Body of pancreas (tissue), 4 donors: ENCODE results near the gene DAPK3. TPM values are rescaled to one million over a fixed set of nuclear protein-coding genes. Genes with fewer than 3 reads are reported as not detected.
"Not testable (repeated sequence)": the region's sequence is repeated elsewhere in the genome, so short reads cannot be mapped to it uniquely, and the experiment has no call there.

Source experiments
- ATAC-seq: fragments of 150-250 bp; one replicate; pipeline ENCODE4 v1.9.1; 2016
- DNase-seq, 4 donors: peaks; one replicate each; pipeline ENCODE4 v3.0.0-alpha.2; 2019
- H3K27ac ChIP-seq, 4 donors: fragments of 200-600 bp; sonication (generic); 1 replicate in 3 of 4; 2 replicates in 1 of 4; pipeline versions ENCODE4 v1.5.1 to v1.6.1; 2016 to 2019; ENCODE audit warnings: mild to moderate bottlenecking in 1 of 4, mixed read lengths in 1 of 4, moderate library complexity in 1 of 4
- H3K27me3 ChIP-seq, 2 donors: fragments of 200-600 bp; sonication (generic); one replicate each; pipeline ENCODE4 v1.6.0; 2016; ENCODE audit warnings: mild to moderate bottlenecking in 1 of 2
- H3K36me3 ChIP-seq, 2 donors: fragments of 200-600 bp; sonication (generic); replicated peaks in 1 of 2; 2 replicates each; pipeline ENCODE4 v1.5.1; 2016; ENCODE audit warnings: low read depth in 2 of 2; ENCODE audit not compliant: insufficient read depth in 1 of 2
- H3K4me1 ChIP-seq: fragments of 200-600 bp; sonication (generic); one replicate; pipeline ENCODE4 v1.6.0; 2016
- H3K4me3 ChIP-seq, 2 donors: fragments of 200-600 bp; sonication (generic); 1 replicate in 1 of 2; 2 replicates in 1 of 2; pipeline ENCODE4 v1.5.1; 2016 to 2019
- H3K9me3 ChIP-seq, 3 donors: fragments of 200-600 bp; sonication (generic); 1 replicate in 2 of 3; 2 replicates in 1 of 3; pipeline ENCODE4 v1.5.1; 2016
- POLR2A ChIP-seq, 3 donors: fragments of 450-650 bp; IDR thresholded peaks; one replicate each; pipeline ENCODE4 v1.6.1; 2016; ENCODE audit warnings: antibody characterized with exemption in 3 of 3, mild to moderate bottlenecking in 2 of 3
- WGBS, 2 donors: methylation state at CpG; one replicate each; pipeline ENCODE4 v1.1.5; 2017; 5-methylcytosine and 5-hydroxymethylcytosine counted together
- intact Hi-C: fragments of 100-400 bp; cut with DNase I; formaldehyde crosslinking; loops from one replicate; pipeline ENCODE4 v1.15.1; 2023
- total RNA-seq, 2 donors: library from RNA; depleted of rRNA; stranded (reverse); fragments of >200 nt; gene quantifications; one replicate each; pipeline ENCODE4 v1.1.0, GENCODE V29; 2016
- TF ChIP-seq, protein P1 (sequence below), 7 experiments: fragments of 450-650 bp in 4 of 7; fragments of 200-600 bp in 3 of 7; sonication (generic) in 3 of 7; IDR thresholded peaks; one replicate each; pipeline ENCODE4 v1.5.1; 2016 to 2019; ENCODE audit warnings: antibody characterized with exemption in 7 of 7

DAPK3 gene
- total RNA-seq, 2 donors from 2014 or later = 44.5 to 47.7 TPM

DNA sequence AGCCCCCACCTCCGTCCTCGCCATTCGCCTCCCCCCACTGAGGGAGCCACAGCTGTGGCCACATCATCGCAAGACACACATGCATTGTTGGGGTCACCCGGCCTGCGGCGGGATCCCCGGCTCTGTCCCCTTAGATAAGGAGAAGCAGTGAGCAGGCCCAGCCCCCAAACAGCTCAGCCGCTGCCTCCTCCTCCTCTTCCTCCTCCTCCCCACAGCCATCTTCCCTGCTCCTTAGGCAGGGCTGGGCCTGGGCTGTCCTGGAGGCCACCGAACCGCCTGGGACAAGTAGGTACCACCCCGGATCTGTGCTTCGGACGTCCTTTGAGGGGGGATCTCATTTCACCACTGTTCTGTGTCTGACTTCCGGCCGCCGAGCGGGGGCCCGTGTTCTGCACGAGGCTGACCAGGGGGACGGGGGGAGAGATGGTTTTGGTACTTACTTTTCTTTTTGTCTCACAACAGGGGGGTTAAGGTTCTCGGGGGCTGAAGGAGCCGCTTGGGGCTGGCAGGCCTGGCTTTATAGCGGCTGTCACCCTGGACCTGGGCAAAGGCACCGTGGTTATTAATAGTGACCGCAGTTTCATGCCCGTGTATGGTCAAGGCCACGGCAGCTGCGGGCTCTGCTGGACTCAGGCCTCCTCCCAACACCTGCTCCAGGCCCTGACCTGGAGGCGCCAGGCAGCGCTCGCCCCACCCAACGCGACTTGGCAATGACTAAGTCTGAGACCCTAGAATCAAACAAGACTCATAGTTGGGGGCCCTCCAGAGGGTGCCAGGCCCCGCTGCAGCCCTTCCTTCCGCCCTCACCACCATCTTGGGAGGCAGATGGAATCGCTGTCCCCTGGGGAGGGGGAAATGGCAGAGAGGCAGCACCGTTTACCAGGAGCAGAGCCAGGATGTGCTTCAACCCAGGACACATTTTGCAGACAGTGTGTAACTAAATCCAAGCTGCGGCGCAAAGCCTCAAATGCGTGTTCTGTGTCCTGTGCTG lies 19.7 kb downstream of the DAPK3 start:
- no peak overlapping the region for H3K4me3 ChIP-seq
- no peaks in the 10 kb centered on the region for H3K9me3 ChIP-seq
- TF ChIP-seq, protein P1, sequence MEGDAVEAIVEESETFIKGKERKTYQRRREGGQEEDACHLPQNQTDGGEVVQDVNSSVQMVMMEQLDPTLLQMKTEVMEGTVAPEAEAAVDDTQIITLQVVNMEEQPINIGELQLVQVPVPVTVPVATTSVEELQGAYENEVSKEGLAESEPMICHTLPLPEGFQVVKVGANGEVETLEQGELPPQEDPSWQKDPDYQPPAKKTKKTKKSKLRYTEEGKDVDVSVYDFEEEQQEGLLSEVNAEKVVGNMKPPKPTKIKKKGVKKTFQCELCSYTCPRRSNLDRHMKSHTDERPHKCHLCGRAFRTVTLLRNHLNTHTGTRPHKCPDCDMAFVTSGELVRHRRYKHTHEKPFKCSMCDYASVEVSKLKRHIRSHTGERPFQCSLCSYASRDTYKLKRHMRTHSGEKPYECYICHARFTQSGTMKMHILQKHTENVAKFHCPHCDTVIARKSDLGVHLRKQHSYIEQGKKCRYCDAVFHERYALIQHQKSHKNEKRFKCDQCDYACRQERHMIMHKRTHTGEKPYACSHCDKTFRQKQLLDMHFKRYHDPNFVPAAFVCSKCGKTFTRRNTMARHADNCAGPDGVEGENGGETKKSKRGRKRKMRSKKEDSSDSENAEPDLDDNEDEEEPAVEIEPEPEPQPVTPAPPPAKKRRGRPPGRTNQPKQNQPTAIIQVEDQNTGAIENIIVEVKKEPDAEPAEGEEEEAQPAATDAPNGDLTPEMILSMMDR (IDR thresholded peaks at IDR 0.05) = no peak
- no peak for TF ChIP-seq POLR2A (IDR thresholded peaks at IDR 0.05)
- H3K27ac ChIP-seq = peak overlapping the region in 1 of 4 donors; percentile 0
- ATAC-seq (peak; percentile 38), DNase-seq (peak in 3 of 4 donors; percentile 31 to 55 (median 49))
- intact Hi-C loops = no loop called here
- 34 to 36% methylated on average over 25 to 41 of the region's 41 CpGs for whole genome bisulfite sequencing, 2 donors
- H3K4me1 ChIP-seq = peaks cover 22% of the 10 kb centered on the region
- H3K36me3 ChIP-seq = no peaks in the 10 kb centered on the region
- no peaks in the 10 kb centered on the region for H3K27me3 ChIP-seq

DNA sequence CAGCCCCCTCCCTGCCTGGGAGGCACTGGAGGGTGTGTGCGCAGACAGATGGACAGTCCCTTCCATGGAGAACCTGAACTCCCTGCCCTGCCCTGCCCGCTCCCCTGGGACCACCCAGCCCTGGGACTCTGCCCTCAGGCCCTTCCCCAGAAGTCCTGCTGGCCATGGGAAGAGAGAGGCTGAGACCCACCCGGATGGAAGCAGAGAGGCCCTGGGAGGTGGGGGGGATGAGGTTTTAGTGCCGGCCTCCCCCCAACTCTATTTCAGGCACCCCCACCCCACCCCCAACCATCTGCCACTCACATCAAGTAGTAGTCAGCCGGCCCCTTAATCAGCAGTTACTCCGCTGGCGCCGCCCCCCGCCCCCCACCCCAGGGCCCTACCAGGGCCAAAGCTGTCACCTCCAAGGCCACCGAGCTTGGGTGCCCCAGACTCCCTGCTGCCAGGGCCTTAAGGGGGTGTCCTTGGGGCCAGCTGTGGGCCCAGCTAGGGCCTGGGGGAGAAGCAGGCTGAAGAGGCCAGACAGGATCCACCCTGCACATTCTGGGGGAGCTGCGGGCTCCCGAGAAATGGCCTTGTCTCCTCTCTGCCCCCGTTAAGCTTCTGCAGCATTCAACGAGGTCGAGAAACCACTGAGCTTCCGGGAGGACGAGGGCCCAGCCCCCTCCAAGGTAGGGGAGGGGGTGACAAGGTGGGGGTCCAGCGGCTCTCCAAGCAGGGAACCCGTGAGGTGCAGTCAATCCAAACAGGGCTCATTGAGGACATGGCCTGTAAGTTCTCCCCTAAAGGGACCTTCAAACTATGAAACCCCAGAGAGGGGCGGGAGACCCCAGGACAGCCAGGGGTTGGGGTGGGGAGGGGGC lies 20.7 kb downstream of the DAPK3 start:
- Histone ChIP-seq H3K36me3 (no peaks in the 10 kb centered on the region), H3K4me3 (no peak overlapping the region), H3K27me3 (no peaks in the 10 kb centered on the region), H3K4me1 (peaks cover 22% of the 10 kb centered on the region), H3K27ac (no peak overlapping the region), H3K9me3 (no peaks in the 10 kb centered on the region)
- TF ChIP-seq, protein P1 (IDR thresholded peaks at IDR 0.05) = no peak
- TF ChIP-seq POLR2A (IDR thresholded peaks at IDR 0.05) = no peak
- intact Hi-C loops = no loop called here
- DNase-seq (no peak), ATAC-seq (no peak)
- 30 to 34% methylated on average over 5 to 20 of the region's 20 CpGs for WGBS, 2 donors

- no peak overlapping the region for H3K27ac ChIP-seq
- no peak for ATAC-seq
- H3K27me3 ChIP-seq = no peaks in the 10 kb centered on the region
- no peaks in the 10 kb centered on the region for H3K36me3 ChIP-seq
- no peak for DNase-seq
- TF ChIP-seq, protein P1 (IDR thresholded peaks at IDR 0.05) = no peak
- TF ChIP-seq POLR2A (IDR thresholded peaks at IDR 0.05) = no peak
- no peak overlapping the region for H3K4me3 ChIP-seq
- H3K4me1 ChIP-seq = peaks cover 22% of the 10 kb centered on the region
- intact Hi-C loops = no loop called here
- 85% methylated on average over 11 of the region's 11 CpGs; no CpG with 5 or more reads in 1 of the 2 donors for WGBS, 2 donors
- no peaks in the 10 kb centered on the region for H3K9me3 ChIP-seq
These were observed 21.6 kb downstream of the DAPK3 start for GRCh38 chr19:3949294-3949693.

GRCh38 chr19:3947316-3947933 lies 23.5 kb downstream of the DAPK3 start:
- H3K4me3 ChIP-seq, intact Hi-C loops, H3K9me3 ChIP-seq, DNase-seq, ATAC-seq, H3K27ac ChIP-seq, H3K36me3 ChIP-seq, H3K27me3 ChIP-seq: not testable (repeated sequence)
- H3K4me1 ChIP-seq = peaks cover 22% of the 10 kb centered on the region
- WGBS, 2 donors = 85 to 91% methylated on average over 15 of the region's 15 CpGs
